IPS-15b (cell line): ENCODE measurements around the gene SAMSN1.

ENCODE experiments used
- H3K27me3 ChIP-seq: one replicate; pipeline ENCODE4 v1.6.1; 2013; ENCODE audit warnings: low read length; ENCODE audit not compliant: control insufficient read depth, insufficient read depth
- H3K36me3 ChIP-seq: one replicate; pipeline ENCODE4 v1.6.1; 2013; ENCODE audit warnings: low read length; ENCODE audit not compliant: control insufficient read depth, insufficient read depth
- H3K4me1 ChIP-seq: one replicate; pipeline ENCODE4 v1.6.1; 2013; ENCODE audit warnings: mild to moderate bottlenecking, low read length; ENCODE audit not compliant: control insufficient read depth, insufficient read depth
- H3K4me3 ChIP-seq: one replicate; pipeline ENCODE4 v1.5.1; 2013; ENCODE audit warnings: low read depth, low read length
- H3K9ac ChIP-seq: one replicate; pipeline ENCODE4 v1.6.1; 2013; ENCODE audit warnings: low read depth, mild to moderate bottlenecking, low read length
- H3K9me3 ChIP-seq: one replicate; pipeline ENCODE4 v1.6.1; 2013; ENCODE audit warnings: mild to moderate bottlenecking, low read length; ENCODE audit not compliant: control insufficient read depth, insufficient read depth

SAMSN1 gene

DNA sequence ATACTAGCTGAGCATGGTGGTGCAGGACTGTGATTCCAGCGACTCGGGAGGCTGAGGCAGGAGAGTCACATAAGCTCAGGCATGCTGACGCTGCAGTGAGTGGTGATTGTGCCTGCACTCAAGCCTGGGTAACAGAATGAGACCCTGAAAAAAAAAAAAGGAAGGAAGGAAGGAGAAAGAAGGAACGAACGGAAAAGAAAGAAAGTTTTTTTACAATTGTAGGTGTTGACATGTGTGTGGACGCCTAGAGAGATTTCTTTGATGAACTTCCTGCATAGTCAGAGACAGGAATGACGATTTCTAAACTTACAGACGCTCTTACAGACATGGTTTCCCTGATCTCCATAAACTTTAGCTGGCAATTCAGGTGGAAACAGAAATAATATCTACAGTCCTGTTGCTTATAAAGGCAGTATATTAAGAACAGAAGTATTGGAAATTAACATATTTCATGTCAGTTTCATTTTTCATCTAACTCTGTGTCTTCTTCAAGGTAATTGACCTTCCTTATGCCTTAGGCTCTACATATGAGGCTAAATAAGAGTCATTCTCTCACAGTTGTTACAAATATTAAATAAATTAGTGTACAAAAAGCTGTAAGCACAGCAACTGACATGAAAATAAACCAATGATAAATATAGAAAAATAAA lies 4.1 kb downstream of the SAMSN1 start:
- no peak overlapping the region for H3K9ac ChIP-seq
- H3K27me3 ChIP-seq: no peaks in the 10 kb centered on the region
- H3K9me3 ChIP-seq: no peaks in the 10 kb centered on the region
- no peaks in the 10 kb centered on the region for H3K36me3 ChIP-seq
- H3K4me3 ChIP-seq: no peak overlapping the region
- H3K4me1 ChIP-seq: no peaks in the 10 kb centered on the region

GRCh38 chr21:14538483-14538882 lies 7.6 kb downstream of the SAMSN1 start:
- no peaks in the 10 kb centered on the region for H3K27me3 ChIP-seq
- H3K9ac ChIP-seq: no peak overlapping the region
- H3K36me3 ChIP-seq: no peaks in the 10 kb centered on the region
- H3K4me3 ChIP-seq: no peak overlapping the region
- no peaks in the 10 kb centered on the region for H3K4me1 ChIP-seq
- no peaks in the 10 kb centered on the region for H3K9me3 ChIP-seq

GRCh38 chr21:14536929-14537328 lies 9.2 kb downstream of the SAMSN1 start:
- no peak overlapping the region for H3K9ac ChIP-seq
- H3K9me3 ChIP-seq: no peaks in the 10 kb centered on the region
- H3K36me3 ChIP-seq: no peaks in the 10 kb centered on the region
- H3K27me3 ChIP-seq: no peaks in the 10 kb centered on the region
- no peaks in the 10 kb centered on the region for H3K4me1 ChIP-seq
- H3K4me3 ChIP-seq: no peak overlapping the region

DNA sequence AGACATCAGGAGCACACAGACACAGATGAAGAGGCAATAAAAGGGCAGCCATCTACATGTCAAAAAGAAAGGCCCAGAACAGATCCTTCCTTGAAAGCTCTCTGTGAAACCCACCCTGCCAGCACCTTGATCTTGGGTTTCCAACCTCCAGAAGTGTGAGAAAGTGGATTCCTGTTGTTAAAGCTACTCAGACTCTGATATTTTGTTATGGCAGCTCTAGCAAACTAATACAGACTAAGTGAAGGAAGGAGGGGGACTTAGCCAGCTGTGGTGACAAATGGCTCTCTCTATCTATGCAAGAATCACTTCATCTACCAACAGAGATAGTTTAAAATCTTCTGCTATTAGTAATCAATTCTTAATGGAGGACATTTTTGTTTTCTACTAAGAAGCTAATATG lies 10.4 kb downstream of the SAMSN1 start:
- H3K36me3 ChIP-seq: no peaks in the 10 kb centered on the region
- no peaks in the 10 kb centered on the region for H3K4me1 ChIP-seq
- no peaks in the 10 kb centered on the region for H3K27me3 ChIP-seq
- H3K4me3 ChIP-seq: no peak overlapping the region
- no peak overlapping the region for H3K9ac ChIP-seq
- H3K9me3 ChIP-seq: no peaks in the 10 kb centered on the region

GRCh38 chr21:14533499-14534428 lies 12.4 kb downstream of the SAMSN1 start:
- H3K9ac ChIP-seq: no peak overlapping the region
- no peaks in the 10 kb centered on the region for H3K36me3 ChIP-seq
- no peaks in the 10 kb centered on the region for H3K9me3 ChIP-seq
- H3K27me3 ChIP-seq: no peaks in the 10 kb centered on the region
- H3K4me1 ChIP-seq: no peaks in the 10 kb centered on the region
- H3K4me3 ChIP-seq: no peak overlapping the region

GRCh38 chr21:14531757-14532316 lies 14.3 kb downstream of the SAMSN1 start:
- Histone ChIP-seq H3K4me1 (no peaks in the 10 kb centered on the region), H3K9ac (no peak overlapping the region), H3K36me3 (no peaks in the 10 kb centered on the region), H3K9me3 (no peaks in the 10 kb centered on the region), H3K27me3 (no peaks in the 10 kb centered on the region), H3K4me3 (no peak overlapping the region)

DNA sequence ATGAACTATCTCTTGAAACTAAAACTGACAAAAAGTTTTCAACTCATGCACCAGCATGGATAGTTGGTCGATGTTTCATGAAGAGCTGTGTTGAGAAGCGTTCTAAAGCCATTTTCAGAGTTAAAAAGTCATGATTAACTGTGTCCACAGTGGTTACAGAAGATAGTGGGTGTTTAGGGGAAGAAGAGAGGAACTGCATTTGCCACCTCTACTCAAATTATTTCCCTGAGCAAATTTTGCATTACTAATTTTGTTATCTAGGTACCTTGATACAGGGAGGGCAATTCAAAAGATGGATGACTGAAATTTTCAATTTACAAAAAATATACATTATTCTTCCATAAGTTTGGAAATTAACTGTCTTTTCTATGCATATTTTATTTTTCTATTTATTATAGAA lies 15.5 kb downstream of the SAMSN1 start:
- H3K4me3 ChIP-seq: no peak overlapping the region
- H3K4me1 ChIP-seq: no peaks in the 10 kb centered on the region
- no peak overlapping the region for H3K9ac ChIP-seq
- H3K9me3 ChIP-seq: no peaks in the 10 kb centered on the region
- no peaks in the 10 kb centered on the region for H3K27me3 ChIP-seq
- no peaks in the 10 kb centered on the region for H3K36me3 ChIP-seq

DNA sequence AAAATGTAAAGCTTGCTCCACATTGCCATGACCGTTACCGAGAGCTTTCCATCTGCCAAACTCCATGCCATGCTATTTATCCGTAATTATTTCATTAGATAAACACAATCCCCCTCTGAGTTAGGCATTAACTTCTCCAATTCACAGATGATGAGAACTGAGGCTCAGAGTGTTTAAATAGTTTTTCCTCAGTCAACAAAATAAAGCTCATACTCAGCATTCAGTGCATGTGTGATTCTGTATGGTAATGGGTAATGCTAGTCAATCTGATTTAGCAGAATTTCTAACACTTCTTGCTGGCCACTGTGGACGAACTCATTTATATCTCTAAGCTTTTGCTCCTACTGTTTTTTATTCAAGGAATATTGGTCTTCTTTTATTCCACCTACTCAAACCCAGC lies 17.3 kb downstream of the SAMSN1 start:
- Histone ChIP-seq H3K9ac (no peak overlapping the region), H3K4me1 (no peaks in the 10 kb centered on the region), H3K9me3 (no peaks in the 10 kb centered on the region), H3K4me3 (no peak overlapping the region), H3K36me3 (no peaks in the 10 kb centered on the region), H3K27me3 (no peaks in the 10 kb centered on the region)

GRCh38 chr21:14527696-14528652 lies 18.1 kb downstream of the SAMSN1 start:
- H3K4me1 ChIP-seq: no peaks in the 10 kb centered on the region
- no peak overlapping the region for H3K4me3 ChIP-seq
- no peaks in the 10 kb centered on the region for H3K27me3 ChIP-seq
- no peak overlapping the region for H3K9ac ChIP-seq
- H3K9me3 ChIP-seq: no peaks in the 10 kb centered on the region
- H3K36me3 ChIP-seq: no peaks in the 10 kb centered on the region

GRCh38 chr21:14526836-14527695 lies 19.0 kb downstream of the SAMSN1 start:
- H3K36me3 ChIP-seq: no peaks in the 10 kb centered on the region
- H3K4me1 ChIP-seq: no peaks in the 10 kb centered on the region
- no peaks in the 10 kb centered on the region for H3K27me3 ChIP-seq
- no peak overlapping the region for H3K4me3 ChIP-seq
- no peaks in the 10 kb centered on the region for H3K9me3 ChIP-seq
- no peak overlapping the region for H3K9ac ChIP-seq
